RWPE2 (cell line): Measurements from ENCODE around the gene PHF12.
A peak's percentile ranks its signal among the peaks of the same experiment; 100 is the strongest.

Experiments used
- ATAC-seq: fragments of 200-7000 bp; cut with Tn5 transposase; 3 replicates; pipeline ENCODE4 v1.9.1; 2021; ENCODE audit warnings: low read depth
- DNase-seq: peaks from one replicate; pipeline ENCODE4 v3.0.0-alpha.2; 2020; ENCODE audit warnings: low spot score
- H3K27ac ChIP-seq: fragments of 450-650 bp; 2 replicates; pipeline ENCODE4 v1.5.1; 2017; ENCODE audit warnings: mild to moderate bottlenecking; ENCODE audit not compliant: poor library complexity, severe bottlenecking
- H3K27me3 ChIP-seq: fragments of 250-450 bp; sonication (Bioruptor Pico); 2 replicates; pipeline ENCODE4 v1.5.1; 2021; ENCODE audit warnings: mild to moderate bottlenecking, moderate library complexity; ENCODE audit not compliant: insufficient read depth, poor library complexity, severe bottlenecking
- H3K36me3 ChIP-seq: fragments of 250-450 bp; sonication (Bioruptor Pico); 2 replicates; pipeline ENCODE4 v1.5.1; 2020; ENCODE audit warnings: low read depth, mild to moderate bottlenecking, moderate library complexity
- H3K4me1 ChIP-seq: fragments of 250-450 bp; sonication (Bioruptor Pico); 2 replicates; pipeline ENCODE4 v1.5.1; 2021; ENCODE audit warnings: mild to moderate bottlenecking, moderate library complexity; ENCODE audit not compliant: insufficient read depth, poor library complexity, severe bottlenecking
- H3K4me3 ChIP-seq: fragments of 250-450 bp; sonication (Bioruptor Pico); 2 replicates; pipeline ENCODE4 v1.5.1; 2021; ENCODE audit warnings: mild to moderate bottlenecking, moderate library complexity; ENCODE audit not compliant: severe bottlenecking
- H3K9me3 ChIP-seq: fragments of 250-450 bp; sonication (Bioruptor Pico); 2 replicates; pipeline ENCODE4 v1.5.1; 2021; ENCODE audit warnings: mild to moderate bottlenecking, moderate library complexity; ENCODE audit not compliant: severe bottlenecking
- TF ChIP-seq, protein P1 (sequence below): fragments of 450-650 bp; IDR thresholded peaks from one replicate; pipeline ENCODE4 v1.5.1; 2017; ENCODE audit warnings: mild to moderate bottlenecking, moderate library complexity; ENCODE audit not compliant: poor library complexity, severe bottlenecking

The PHF12 gene

GRCh38 chr17:28902819-28903545 is 48.3 kb downstream of the PHF12 start, which contains the start of gene DHRS13:
Gene DHRS13, minus strand, starts transcription at chr17:28903079. Its CDS starts 135 bp downstream, at chr17:28902944.
- Histone ChIP-seq H3K27me3 (no peaks in the 10 kb centered on the region), H3K36me3 (peaks cover 3% of the 10 kb centered on the region), H3K4me1 (peaks cover 5% of the 10 kb centered on the region), H3K9me3 (no peaks in the 10 kb centered on the region), H3K27ac (peak within 1 kb of the TSS; percentile 58), H3K4me3 (peak within 1 kb of the TSS; percentile 65)
- peak; percentile 91 for DNase-seq
- TF ChIP-seq, protein P1, sequence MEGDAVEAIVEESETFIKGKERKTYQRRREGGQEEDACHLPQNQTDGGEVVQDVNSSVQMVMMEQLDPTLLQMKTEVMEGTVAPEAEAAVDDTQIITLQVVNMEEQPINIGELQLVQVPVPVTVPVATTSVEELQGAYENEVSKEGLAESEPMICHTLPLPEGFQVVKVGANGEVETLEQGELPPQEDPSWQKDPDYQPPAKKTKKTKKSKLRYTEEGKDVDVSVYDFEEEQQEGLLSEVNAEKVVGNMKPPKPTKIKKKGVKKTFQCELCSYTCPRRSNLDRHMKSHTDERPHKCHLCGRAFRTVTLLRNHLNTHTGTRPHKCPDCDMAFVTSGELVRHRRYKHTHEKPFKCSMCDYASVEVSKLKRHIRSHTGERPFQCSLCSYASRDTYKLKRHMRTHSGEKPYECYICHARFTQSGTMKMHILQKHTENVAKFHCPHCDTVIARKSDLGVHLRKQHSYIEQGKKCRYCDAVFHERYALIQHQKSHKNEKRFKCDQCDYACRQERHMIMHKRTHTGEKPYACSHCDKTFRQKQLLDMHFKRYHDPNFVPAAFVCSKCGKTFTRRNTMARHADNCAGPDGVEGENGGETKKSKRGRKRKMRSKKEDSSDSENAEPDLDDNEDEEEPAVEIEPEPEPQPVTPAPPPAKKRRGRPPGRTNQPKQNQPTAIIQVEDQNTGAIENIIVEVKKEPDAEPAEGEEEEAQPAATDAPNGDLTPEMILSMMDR: peak; percentile 99
- ATAC-seq: peak; percentile 87

- DNase-seq: no peak
- Histone ChIP-seq H3K4me1 (peaks cover 5% of the 10 kb centered on the region), H3K27ac (peak overlapping the region; percentile 58), H3K4me3 (peak overlapping the region; percentile 65), H3K36me3 (no peaks in the 10 kb centered on the region), H3K27me3 (no peaks in the 10 kb centered on the region), H3K9me3 (no peaks in the 10 kb centered on the region)
- TF ChIP-seq, protein P1: no peak
- ATAC-seq: peak; percentile 15
Measured at GRCh38 chr17:28901866-28902818, 49.2 kb downstream of the PHF12 start.

- no peak for ATAC-seq
- Histone ChIP-seq H3K4me1 (peaks cover 8% of the 10 kb centered on the region), H3K9me3 (no peaks in the 10 kb centered on the region), H3K36me3 (no peaks in the 10 kb centered on the region), H3K4me3 (no peak overlapping the region), H3K27me3 (no peaks in the 10 kb centered on the region), H3K27ac (peak overlapping the region; percentile 58)
- no peak for DNase-seq
- TF ChIP-seq, protein P1: no peak
Measured at GRCh38 chr17:28900986-28901726, 50.2 kb downstream of the PHF12 start.

GRCh38 chr17:28899212-28899815 is 52.0 kb downstream of the PHF12 start:
- TF ChIP-seq, protein P1: no peak
- Histone ChIP-seq H3K36me3 (0 out of 2 replicates have a peak, but pooled peaks cover 6% of the 10 kb centered on the region), H3K4me1 (peaks cover 10% of the 10 kb centered on the region), H3K27ac (no peak overlapping the region), H3K27me3 (no peaks in the 10 kb centered on the region), H3K9me3 (no peaks in the 10 kb centered on the region), H3K4me3 (no peak overlapping the region)
- ATAC-seq (no peak), DNase-seq (no peak)
